IPS-18c (cell line): Measurements from ENCODE around the gene VEGFB.

Source experiments
- H3K4me3 ChIP-seq: 2 replicates; pipeline ENCODE4 v1.7.0; 2013; ENCODE audit warnings: low read depth, mild to moderate bottlenecking, low read length, moderate library complexity; ENCODE audit not compliant: insufficient read depth
- H3K9me3 ChIP-seq: one replicate; pipeline ENCODE4 v1.6.1; 2013; ENCODE audit warnings: mild to moderate bottlenecking, low read length, moderate library complexity; ENCODE audit not compliant: control insufficient read depth, insufficient read depth

The VEGFB gene

DNA sequence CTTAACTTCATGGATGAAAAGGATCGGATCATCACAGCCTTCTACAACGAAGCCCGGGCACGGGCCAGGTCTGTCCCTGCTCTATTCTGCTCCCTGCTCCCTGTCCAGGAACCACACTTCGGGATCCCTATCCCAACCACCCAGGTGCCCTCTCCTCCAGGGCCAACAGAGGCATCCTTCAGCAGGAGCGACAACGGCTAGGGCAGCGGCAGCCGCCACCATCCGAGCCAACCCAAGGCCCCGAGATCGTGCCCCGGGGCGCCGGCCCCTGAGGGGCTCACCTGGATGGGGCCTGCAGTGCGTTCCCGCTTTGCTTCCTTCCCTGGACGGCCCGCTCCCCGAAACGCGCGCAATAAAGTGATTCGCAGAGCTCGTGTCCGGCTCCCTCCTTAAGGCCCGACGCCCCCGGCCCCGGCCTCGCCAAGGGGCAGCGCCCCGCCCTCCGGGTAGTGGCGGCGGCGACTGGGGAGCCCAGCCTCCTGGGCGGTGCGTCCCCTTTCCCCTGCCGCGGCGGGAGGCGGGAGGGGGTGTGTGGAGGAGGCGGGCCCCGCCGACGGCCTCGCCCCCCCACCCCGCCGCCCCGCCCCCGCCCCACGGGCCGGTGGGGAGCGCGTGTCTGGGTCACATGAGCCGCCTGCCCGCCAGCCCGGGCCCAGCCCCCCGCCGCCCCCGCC, at the start of gene VEGFB:
VEGFB (plus strand) TSS at position 672 of the 674 bp plus-strand sequence. CDS start 250 bp downstream, outside the sequence.
- peak within 1 kb of the TSS; percentile 64 for H3K4me3 ChIP-seq
- no peaks in the 10 kb centered on the region for H3K9me3 ChIP-seq

DNA sequence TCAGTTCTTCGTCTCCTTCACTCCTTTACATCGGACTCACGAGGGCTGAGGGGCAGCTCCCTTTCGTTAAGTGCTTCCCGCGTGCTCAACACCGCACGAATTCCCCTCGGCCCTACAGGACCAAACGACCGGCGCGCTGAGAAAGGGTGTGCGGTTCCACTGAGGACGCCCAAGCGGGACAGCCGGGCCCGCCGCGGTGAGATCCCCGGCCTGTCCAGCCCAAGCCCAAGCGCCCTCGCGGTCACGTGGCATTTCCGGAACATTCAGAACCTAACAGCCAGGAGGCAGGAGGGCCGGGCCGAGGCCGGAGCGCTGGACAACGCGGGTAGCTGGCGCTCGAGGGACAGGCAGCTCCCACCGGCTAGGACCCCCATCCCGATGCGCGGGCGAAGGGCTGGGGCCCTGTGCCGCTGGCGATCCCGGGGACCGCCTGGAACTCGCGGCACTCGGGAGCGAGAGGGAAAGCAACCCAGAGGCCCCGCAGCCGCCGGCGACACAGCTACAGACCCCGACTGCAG, 49.1 kb upstream of the VEGFB start:
- peak overlapping the region; percentile 87 for H3K4me3 ChIP-seq
- H3K9me3 ChIP-seq: no peaks in the 10 kb centered on the region

- Histone ChIP-seq H3K4me3 (peak within 1 kb of the TSS; percentile 87), H3K9me3 (no peaks in the 10 kb centered on the region)
Measured at GRCh38 chr11:64185693-64186491, 48.5 kb upstream of the VEGFB start, which contains the start of gene STIP1. Gene STIP1 (plus strand): TSS chr11:64186171. CDS start chr11:64186262, 91 bp downstream.

GRCh38 chr11:64186492-64187165, 47.8 kb upstream of the VEGFB start:
- no peak overlapping the region; the same call in 1 of the 2 replicates for H3K4me3 ChIP-seq
- no peaks in the 10 kb centered on the region for H3K9me3 ChIP-seq

- H3K9me3 ChIP-seq: no peaks in the 10 kb centered on the region
Measured at GRCh38 chr11:64192434-64192833, 42.0 kb upstream of the VEGFB start.

GRCh38 chr11:64196626-64197025, 37.8 kb upstream of the VEGFB start:
- Histone ChIP-seq H3K9me3 (no peaks in the 10 kb centered on the region), H3K4me3 (no peak overlapping the region)

More at GRCh38 chr11:64192434-64192833, 42.0 kb upstream of the VEGFB start:
- H3K4me3 ChIP-seq: no peak overlapping the region

DNA sequence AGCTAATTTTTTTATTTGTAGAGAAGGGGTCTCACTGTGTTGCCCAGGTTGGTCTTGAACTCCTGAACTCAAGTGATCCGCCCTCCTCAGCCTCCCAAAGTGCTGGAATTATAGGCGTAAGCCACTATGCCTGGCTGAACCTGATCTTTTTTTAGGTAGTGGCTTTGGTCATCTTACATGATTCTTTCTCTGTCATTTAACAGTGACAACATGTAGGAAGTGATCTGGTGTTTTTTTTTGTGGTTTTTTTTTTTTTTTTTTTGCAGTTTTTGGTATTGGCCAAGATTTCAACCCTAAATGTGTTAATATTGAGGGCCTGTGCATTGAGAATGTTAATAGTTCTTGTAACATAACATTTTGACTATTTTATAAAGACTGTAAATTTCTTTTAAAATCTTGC, 35.9 kb upstream of the VEGFB start:
- no peak overlapping the region for H3K4me3 ChIP-seq
- no peaks in the 10 kb centered on the region for H3K9me3 ChIP-seq

GRCh38 chr11:64201543-64201942, 32.8 kb upstream of the VEGFB start:
- H3K9me3 ChIP-seq: no peaks in the 10 kb centered on the region
- H3K4me3 ChIP-seq: no peak overlapping the region

GRCh38 chr11:64202992-64203391, 31.4 kb upstream of the VEGFB start:
- Histone ChIP-seq H3K4me3 (no peak overlapping the region), H3K9me3 (no peaks in the 10 kb centered on the region)

DNA sequence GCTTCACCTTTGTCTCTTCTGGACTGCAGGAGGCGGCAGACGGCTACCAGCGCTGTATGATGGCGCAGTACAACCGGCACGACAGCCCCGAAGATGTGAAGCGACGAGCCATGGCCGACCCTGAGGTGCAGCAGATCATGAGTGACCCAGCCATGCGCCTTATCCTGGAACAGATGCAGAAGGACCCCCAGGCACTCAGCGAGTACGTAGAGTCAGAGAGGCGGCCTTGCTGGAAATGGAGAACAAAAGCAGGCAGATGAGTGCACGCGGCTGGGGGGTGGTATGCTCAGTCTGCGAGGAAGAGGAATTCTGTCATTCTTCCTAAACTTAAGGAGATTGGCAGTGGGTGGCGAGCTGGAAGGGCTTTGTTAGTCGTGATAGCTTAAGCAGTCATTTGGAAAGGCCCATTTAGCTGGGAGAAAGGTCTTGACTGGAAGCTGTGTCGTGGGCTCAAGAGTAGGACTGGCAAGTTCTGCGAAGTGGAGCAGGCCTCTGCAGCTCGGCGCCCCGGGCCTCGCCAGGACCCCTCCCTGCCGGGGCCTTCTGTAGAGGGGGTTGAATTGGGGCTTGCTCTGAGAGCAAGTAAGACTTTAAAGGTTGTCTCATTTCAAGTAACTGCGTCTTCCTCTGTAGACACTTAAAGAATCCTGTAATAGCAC, 30.8 kb upstream of the VEGFB start:
- H3K9me3 ChIP-seq: no peaks in the 10 kb centered on the region
- no peak overlapping the region for H3K4me3 ChIP-seq

- no peaks in the 10 kb centered on the region for H3K9me3 ChIP-seq
- H3K4me3 ChIP-seq: no peak overlapping the region
Measured at GRCh38 chr11:64204080-64204440, 30.3 kb upstream of the VEGFB start.

GRCh38 chr11:64204464-64204989, 29.9 kb upstream of the VEGFB start:
- no peak overlapping the region for H3K4me3 ChIP-seq
- H3K9me3 ChIP-seq: peaks cover 2% of the 10 kb centered on the region

DNA sequence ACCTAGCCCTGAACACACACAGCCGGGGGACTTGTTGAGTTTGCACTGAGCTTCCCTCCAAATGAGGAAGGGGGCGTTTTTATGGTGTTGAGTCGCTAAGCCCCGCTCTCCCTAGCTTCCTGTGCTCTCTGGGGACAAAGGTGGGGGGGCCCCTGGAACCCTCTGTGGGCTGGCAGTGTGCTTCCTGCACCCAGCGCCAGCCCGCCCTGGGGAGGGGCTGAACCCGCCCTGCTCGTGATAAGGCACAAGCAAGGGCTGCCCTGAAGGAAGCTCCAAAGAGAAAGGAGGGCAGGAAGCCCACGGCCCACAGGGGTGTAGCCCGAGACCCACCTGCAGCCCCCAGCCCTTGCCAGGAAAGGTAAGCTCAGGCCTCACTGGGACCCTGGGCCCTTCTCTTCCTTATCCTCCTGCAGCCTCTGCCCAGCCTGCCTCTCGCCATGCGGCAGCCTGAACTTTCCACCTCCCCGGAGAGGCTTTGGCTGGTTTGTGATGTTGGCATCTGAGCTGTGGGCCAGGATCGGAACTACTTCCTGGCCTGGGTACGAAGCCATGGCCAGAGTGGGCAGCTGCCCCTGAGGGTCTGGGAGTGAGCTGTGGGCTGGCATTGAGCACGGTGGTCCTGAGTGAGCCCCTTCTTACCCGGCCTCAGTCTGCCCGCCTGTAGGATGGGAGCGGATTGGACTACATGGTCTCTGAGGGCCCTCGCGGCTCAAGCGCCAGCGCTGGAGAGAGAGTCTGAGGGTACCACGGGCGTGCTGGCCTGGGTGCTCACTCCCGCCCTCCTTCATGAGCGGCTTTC, 27.7 kb upstream of the VEGFB start, which contains the start of gene FERMT3:
FERMT3 (plus strand) TSS at position 265 of the 799 bp plus-strand sequence. CDS start 644 bp downstream, outside the sequence.
- Histone ChIP-seq H3K9me3 (peaks cover 2% of the 10 kb centered on the region), H3K4me3 (no peak within 1 kb of the TSS)

GRCh38 chr11:64207256-64208085, 26.9 kb upstream of the VEGFB start:
- peaks cover 2% of the 10 kb centered on the region for H3K9me3 ChIP-seq
- no peak overlapping the region for H3K4me3 ChIP-seq

DNA sequence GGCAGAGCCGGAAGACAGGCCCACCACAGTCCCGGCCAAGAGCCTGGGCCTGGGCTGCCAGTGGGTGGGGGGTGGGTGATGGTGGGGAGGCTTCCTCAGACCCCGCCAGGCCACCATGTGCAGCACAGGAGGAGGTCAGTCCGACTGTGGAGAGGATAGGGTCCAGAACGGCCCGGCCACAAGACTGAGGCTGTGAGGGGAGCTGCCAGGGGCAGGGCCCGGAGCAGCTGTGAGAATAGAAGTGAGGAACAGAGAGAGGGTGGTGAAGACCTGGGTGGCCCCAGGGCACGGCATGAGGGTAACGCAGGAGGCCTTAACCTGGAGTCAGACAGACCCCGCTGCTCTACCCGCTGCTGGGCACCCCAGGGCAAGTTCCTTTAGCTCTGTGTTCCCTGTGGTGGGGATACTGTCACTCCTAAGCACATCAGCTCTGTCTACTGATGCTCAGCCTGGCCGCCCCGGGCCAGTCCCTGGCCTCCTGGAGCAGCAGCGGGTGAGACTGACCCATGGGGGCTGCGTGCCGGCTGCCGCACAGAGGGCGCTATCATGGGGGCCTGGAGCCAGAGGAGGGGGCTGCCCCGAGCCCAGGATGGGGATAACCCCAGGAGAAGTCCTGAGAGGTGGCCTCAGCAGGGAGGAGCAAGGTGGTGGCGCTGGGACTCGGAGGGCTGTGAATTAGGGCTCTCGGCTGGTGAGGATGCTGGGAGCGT, 26.1 kb upstream of the VEGFB start:
- Histone ChIP-seq H3K4me3 (no peak overlapping the region), H3K9me3 (peaks cover 2% of the 10 kb centered on the region)
